ENCODE measurements around the gene LPAR6.

The LPAR6 gene

DNA sequence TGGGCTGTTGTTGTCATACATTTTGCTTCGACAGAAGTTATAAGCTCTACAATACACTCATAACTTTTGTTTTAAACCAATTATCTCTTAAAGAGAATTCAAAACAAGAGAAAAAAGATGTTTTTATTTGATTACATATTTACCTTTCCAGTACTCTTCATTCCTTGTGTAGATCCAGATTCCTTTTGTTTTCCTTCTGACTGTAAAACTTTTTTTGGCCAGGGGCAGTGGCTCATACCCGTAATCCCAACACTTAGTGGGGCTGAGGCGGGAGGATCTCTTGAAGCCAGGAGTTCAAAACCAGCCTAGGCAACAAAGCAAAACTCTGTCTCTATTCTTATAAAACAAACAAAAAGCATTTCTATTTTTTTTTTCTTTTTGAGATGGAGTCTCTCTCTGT, 21.7 kb downstream of the LPAR6 start:
- no peak overlapping the region for H3K9ac ChIP-seq (ENCODE audit: low read depth, low read length, poor library complexity, severe bottlenecking)
- H3K4me2 ChIP-seq (ENCODE audit: low read depth, low read length, poor library complexity, severe bottlenecking), result no peak overlapping the region
- H3K27me3 ChIP-seq (ENCODE audit: insufficient read depth, low read length, poor library complexity, severe bottlenecking), result no peaks in the 10 kb centered on the region
- H3K4me1 ChIP-seq (ENCODE audit: insufficient read depth, low read length, poor library complexity, severe bottlenecking), result peaks cover 6% of the 10 kb centered on the region
- peaks cover 10% of the 10 kb centered on the region for H4K20me1 ChIP-seq (ENCODE audit: insufficient read depth, low read length, poor library complexity, severe bottlenecking)
- H3F3A ChIP-seq (ENCODE audit: low read depth), result no peaks in the 10 kb centered on the region
- peaks cover 25% of the 10 kb centered on the region; the same call in 1 of the 2 replicates for H3K36me3 ChIP-seq (ENCODE audit: insufficient read depth, low read length)
- H3K9me3 ChIP-seq (ENCODE audit: insufficient read depth, low read depth, low read length), result 0 out of 2 replicates have a peak, but pooled peaks cover 5% of the 10 kb centered on the region
- no peak overlapping the region for H3K4me3 ChIP-seq (ENCODE audit: low read length, poor library complexity, severe bottlenecking)
- no peak for TF ChIP-seq EZH2phosphoT487 (IDR thresholded peaks at IDR 0.05; ENCODE audit: borderline replicate concordance)
- TF ChIP-seq, protein P1, sequence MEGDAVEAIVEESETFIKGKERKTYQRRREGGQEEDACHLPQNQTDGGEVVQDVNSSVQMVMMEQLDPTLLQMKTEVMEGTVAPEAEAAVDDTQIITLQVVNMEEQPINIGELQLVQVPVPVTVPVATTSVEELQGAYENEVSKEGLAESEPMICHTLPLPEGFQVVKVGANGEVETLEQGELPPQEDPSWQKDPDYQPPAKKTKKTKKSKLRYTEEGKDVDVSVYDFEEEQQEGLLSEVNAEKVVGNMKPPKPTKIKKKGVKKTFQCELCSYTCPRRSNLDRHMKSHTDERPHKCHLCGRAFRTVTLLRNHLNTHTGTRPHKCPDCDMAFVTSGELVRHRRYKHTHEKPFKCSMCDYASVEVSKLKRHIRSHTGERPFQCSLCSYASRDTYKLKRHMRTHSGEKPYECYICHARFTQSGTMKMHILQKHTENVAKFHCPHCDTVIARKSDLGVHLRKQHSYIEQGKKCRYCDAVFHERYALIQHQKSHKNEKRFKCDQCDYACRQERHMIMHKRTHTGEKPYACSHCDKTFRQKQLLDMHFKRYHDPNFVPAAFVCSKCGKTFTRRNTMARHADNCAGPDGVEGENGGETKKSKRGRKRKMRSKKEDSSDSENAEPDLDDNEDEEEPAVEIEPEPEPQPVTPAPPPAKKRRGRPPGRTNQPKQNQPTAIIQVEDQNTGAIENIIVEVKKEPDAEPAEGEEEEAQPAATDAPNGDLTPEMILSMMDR (conservative IDR thresholded peaks at IDR 0.05; ENCODE audit: low read length), result no peak
- no peaks in the 10 kb centered on the region for H3K9me2 ChIP-seq (replicated peaks; ENCODE audit: low read depth, low read length)
- H2AFZ ChIP-seq (ENCODE audit: low read length), result no peak overlapping the region
- no peaks in the 10 kb centered on the region for H3K79me2 ChIP-seq (ENCODE audit: insufficient read depth, low read length)

DNA sequence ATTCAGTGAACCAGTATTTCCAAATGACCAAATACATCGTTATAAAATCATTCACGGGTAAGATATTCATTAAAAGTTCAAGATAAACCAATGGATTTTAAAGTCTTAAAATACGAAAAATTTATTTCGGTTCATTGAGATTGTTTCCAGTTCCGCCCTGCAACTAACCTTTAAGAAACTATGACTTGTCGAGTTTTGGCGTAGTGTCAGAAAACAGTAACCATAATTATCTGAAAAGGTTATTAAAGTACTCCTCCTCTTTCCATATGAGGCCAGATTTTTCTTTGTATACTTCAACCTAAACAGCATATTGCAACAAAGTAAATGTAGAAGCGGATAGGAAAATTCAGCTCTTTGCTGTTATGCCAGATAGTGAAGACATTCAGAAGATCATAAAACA, 26.1 kb downstream of the LPAR6 start:
- TF ChIP-seq EZH2phosphoT487 (IDR thresholded peaks at IDR 0.05; ENCODE audit: borderline replicate concordance), result no peak
- TF ChIP-seq, protein P1 (conservative IDR thresholded peaks at IDR 0.05; ENCODE audit: low read length), result no peak
- Histone ChIP-seq H3K4me2 (ENCODE audit: low read depth, low read length, poor library complexity, severe bottlenecking) (no peak overlapping the region), H3K79me2 (ENCODE audit: insufficient read depth, low read length) (no peaks in the 10 kb centered on the region), H2AFZ (ENCODE audit: low read length) (no peak overlapping the region), H4K20me1 (ENCODE audit: insufficient read depth, low read length, poor library complexity, severe bottlenecking) (peaks cover 10% of the 10 kb centered on the region), H3K9me3 (ENCODE audit: insufficient read depth, low read depth, low read length) (no peaks in the 10 kb centered on the region), H3K27me3 (ENCODE audit: insufficient read depth, low read length, poor library complexity, severe bottlenecking) (no peaks in the 10 kb centered on the region), H3F3A (ENCODE audit: low read depth) (no peaks in the 10 kb centered on the region), H3K4me3 (ENCODE audit: low read length, poor library complexity, severe bottlenecking) (no peak overlapping the region), H3K36me3 (ENCODE audit: insufficient read depth, low read length) (peaks cover 15% of the 10 kb centered on the region; the same call in 1 of the 2 replicates), H3K9me2 (replicated peaks; ENCODE audit: low read depth, low read length) (no peaks in the 10 kb centered on the region), H3K4me1 (ENCODE audit: insufficient read depth, low read length, poor library complexity, severe bottlenecking) (peaks cover 6% of the 10 kb centered on the region), H3K9ac (ENCODE audit: low read depth, low read length, poor library complexity, severe bottlenecking) (no peak overlapping the region)

DNA sequence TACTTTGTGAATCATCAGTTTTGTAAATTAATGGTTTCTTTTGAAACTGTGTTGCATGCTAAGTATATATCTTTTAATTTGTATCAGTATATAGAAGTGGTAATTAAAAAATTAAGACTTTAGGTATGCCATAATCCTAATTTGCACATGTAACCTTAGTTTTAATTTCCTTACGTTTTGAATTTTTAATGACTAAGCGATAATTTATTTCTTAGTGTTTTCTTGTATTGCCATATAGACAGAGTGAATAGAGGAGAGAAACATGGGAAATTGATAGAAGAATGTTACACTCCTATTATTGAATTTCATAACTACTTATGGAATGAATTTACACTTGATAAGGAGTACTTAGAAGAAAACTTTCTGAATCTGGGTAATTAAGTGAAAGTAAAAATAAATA, 29.5 kb downstream of the LPAR6 start:
- Histone ChIP-seq H3F3A (ENCODE audit: low read depth) (no peaks in the 10 kb centered on the region), H4K20me1 (ENCODE audit: insufficient read depth, low read length, poor library complexity, severe bottlenecking) (peaks cover 8% of the 10 kb centered on the region), H3K4me1 (ENCODE audit: insufficient read depth, low read length, poor library complexity, severe bottlenecking) (peaks cover 6% of the 10 kb centered on the region), H3K4me3 (ENCODE audit: low read length, poor library complexity, severe bottlenecking) (no peak overlapping the region), H3K79me2 (ENCODE audit: insufficient read depth, low read length) (no peaks in the 10 kb centered on the region), H3K4me2 (ENCODE audit: low read depth, low read length, poor library complexity, severe bottlenecking) (no peak overlapping the region), H2AFZ (ENCODE audit: low read length) (no peak overlapping the region), H3K9me3 (ENCODE audit: insufficient read depth, low read depth, low read length) (no peaks in the 10 kb centered on the region), H3K9ac (ENCODE audit: low read depth, low read length, poor library complexity, severe bottlenecking) (no peak overlapping the region), H3K36me3 (ENCODE audit: insufficient read depth, low read length) (peaks cover 42% of the 10 kb centered on the region), H3K9me2 (replicated peaks; ENCODE audit: low read depth, low read length) (no peaks in the 10 kb centered on the region), H3K27me3 (ENCODE audit: insufficient read depth, low read length, poor library complexity, severe bottlenecking) (no peaks in the 10 kb centered on the region)
- TF ChIP-seq, protein P1 (conservative IDR thresholded peaks at IDR 0.05; ENCODE audit: low read length), result no peak
- no peak for TF ChIP-seq EZH2phosphoT487 (IDR thresholded peaks at IDR 0.05; ENCODE audit: borderline replicate concordance)
